Aorta (tissue), 5 donors: ENCODE data around the gene MACROD2. TPM values are rescaled to one million over a fixed set of nuclear protein-coding genes. Genes with fewer than 3 reads are reported as not detected.

Source experiments
- ATAC-seq: fragments of 200-7000 bp; cut with Tn5 transposase; one replicate; pipeline ENCODE4 v1.9.1; 2022; ENCODE audit warnings: moderate library complexity; ENCODE audit not compliant: low FRiP score
- DNase-seq, 2 donors: peaks; one replicate each; pipeline ENCODE4 v3.0.0-alpha.2; 2020
- H3K27ac ChIP-seq, 2 donors: one replicate each; pipeline ENCODE4 v1.5.1; 2013; ENCODE audit warnings: low read length in 2 of 2, mild to moderate bottlenecking in 2 of 2, moderate library complexity in 2 of 2, control low read depth in 1 of 2, inconsistent platforms in 1 of 2, low read depth in 1 of 2
- H3K27me3 ChIP-seq, 2 donors: one replicate each; pipeline ENCODE4 v1.6.1; 2013; ENCODE audit warnings: control low read depth in 1 of 2, low read length in 1 of 2, mild to moderate bottlenecking in 1 of 2, moderate library complexity in 1 of 2; ENCODE audit not compliant: insufficient read depth in 2 of 2, control insufficient read depth in 1 of 2
- H3K36me3 ChIP-seq, 2 donors: one replicate each; pipeline ENCODE4 v1.6.1; 2013; ENCODE audit warnings: control low read depth in 1 of 2, low read length in 1 of 2, mild to moderate bottlenecking in 1 of 2; ENCODE audit not compliant: insufficient read depth in 2 of 2, control insufficient read depth in 1 of 2
- H3K4me1 ChIP-seq, 2 donors: one replicate each; pipeline ENCODE4 v1.6.1; 2013; ENCODE audit warnings: low read length in 2 of 2, control low read depth in 1 of 2, mild to moderate bottlenecking in 1 of 2, moderate library complexity in 1 of 2; ENCODE audit not compliant: insufficient read depth in 2 of 2, control insufficient read depth in 1 of 2
- H3K4me3 ChIP-seq, 2 donors: one replicate each; pipeline ENCODE4 v1.5.1; 2013; ENCODE audit warnings: low read length in 2 of 2, control low read depth in 1 of 2, mild to moderate bottlenecking in 1 of 2
- H3K9me3 ChIP-seq: one replicate; pipeline ENCODE4 v1.6.1; 2013; ENCODE audit warnings: mild to moderate bottlenecking, low read length; ENCODE audit not compliant: control insufficient read depth
- WGBS, 2 donors: extraction: QIAGEN DNeasy Blood & Tissue Kit; methylation state at CpG; one replicate each; pipeline ENCODE4 v1.1.7; 2013; 5-methylcytosine and 5-hydroxymethylcytosine counted together
- intact Hi-C, 2 donors: fragments of 100-400 bp; cut with DNase I; formaldehyde crosslinking; loops; one replicate each; pipeline versions ENCODE4 v1.14.2 to v1.15.0; 2022
- polyA plus RNA-seq, 2 donors: library from polyadenylated mRNA; stranded (reverse); fragments of 200-250 nt; gene quantifications; one replicate each; pipeline ENCODE4 v1.2.3, GENCODE V29; 2013
- total RNA-seq, 2 donors: library from RNA; stranded (reverse); fragmentation: NEBNext Ultra II Directional; extraction: Animal tissue kit (Norgen Biotek cat#: 25700); gene quantifications; one replicate each; pipeline ENCODE4 v1.2.1, GENCODE V29; 2021
- donor health status: healthy with polysubstance abuse.
- donor health status: Bipolar disorder and iron deficiency.
- donor health status: DM: no; HTN: no; CAD: no.
- donor health status: DM: no; HTN: no; CAD: no.
- donor health status: DM: yes; HTN: yes; CAD: no.

Gene MACROD2
- total and polyA plus RNA-seq, 4 donors: 0.90 to 11.2 (median 4.8) TPM

DNA sequence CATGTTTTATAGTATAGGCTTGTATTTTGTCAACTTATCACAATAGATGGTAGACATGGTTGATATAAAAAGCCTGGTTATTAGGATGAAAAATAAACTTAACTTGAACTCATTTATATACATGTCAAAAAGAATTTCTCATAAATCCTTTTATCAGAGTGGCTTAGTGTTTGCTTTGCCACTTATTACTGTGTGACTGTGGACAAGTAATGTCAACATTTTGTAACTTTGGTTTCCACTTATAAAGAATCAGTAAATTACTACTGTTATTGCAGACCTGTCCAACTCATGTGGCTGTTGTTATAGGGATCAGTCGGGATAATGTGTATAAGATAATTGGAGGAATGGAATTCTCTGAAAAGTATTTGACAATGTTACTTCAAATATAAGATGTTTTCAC, 1236.9 kb downstream of the MACROD2 start:
- no peaks in the 10 kb centered on the region for H3K27me3 ChIP-seq
- H3K4me1 ChIP-seq: no peaks in the 10 kb centered on the region
- DNase-seq: no peak
- H3K27ac ChIP-seq: no peak overlapping the region
- WGBS, 2 donors: 17 to 33% methylated on average over 1 of the region's 1 CpG
- no peak overlapping the region for H3K4me3 ChIP-seq
- intact Hi-C loops: no loop called here
- ATAC-seq: no peak
- no peaks in the 10 kb centered on the region for H3K36me3 ChIP-seq
- H3K9me3 ChIP-seq: no peaks in the 10 kb centered on the region

DNA sequence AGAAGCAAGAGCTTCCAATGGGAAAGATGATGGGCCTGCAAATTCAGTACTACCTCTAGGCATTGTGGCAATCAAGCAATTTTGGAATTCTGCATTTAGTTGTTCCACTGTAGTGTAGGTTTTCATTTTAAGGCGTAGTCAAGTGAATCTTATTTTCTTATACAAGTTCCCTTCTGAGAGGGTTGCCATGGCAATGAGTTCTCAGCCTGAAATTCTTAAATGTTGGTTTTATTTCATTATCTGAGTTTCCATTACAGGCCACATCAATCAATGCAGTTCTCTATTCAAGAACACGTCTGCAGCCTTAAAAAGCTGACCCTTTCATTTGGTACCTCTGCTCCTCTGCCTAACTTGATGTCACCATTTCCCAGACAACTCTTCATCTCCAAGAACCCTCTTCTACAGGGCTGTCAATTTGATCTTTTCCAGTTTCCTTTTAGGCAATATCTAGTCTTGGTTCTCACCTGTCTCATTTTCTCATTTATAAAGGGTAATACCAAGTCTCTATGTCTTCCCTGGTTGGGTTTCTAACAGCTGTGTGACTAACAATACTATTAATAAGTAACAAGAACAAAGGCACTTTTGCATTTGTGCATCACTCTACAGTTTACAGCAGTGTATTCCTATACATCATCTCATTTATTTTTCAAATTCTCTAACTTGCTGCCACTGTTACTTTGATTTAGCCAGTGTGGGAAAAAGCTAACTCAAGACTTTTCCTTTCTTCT, 1240.3 kb downstream of the MACROD2 start:
- Histone ChIP-seq H3K27me3 (no peaks in the 10 kb centered on the region), H3K27ac (no peak overlapping the region), H3K4me3 (no peak overlapping the region), H3K4me1 (no peaks in the 10 kb centered on the region), H3K9me3 (no peaks in the 10 kb centered on the region), H3K36me3 (no peaks in the 10 kb centered on the region)
- DNase-seq (no peak), ATAC-seq (no peak)
- WGBS, 2 donors: 53 to 62% methylated on average over 2 of the region's 2 CpGs
- intact Hi-C loops: no loop called here

DNA sequence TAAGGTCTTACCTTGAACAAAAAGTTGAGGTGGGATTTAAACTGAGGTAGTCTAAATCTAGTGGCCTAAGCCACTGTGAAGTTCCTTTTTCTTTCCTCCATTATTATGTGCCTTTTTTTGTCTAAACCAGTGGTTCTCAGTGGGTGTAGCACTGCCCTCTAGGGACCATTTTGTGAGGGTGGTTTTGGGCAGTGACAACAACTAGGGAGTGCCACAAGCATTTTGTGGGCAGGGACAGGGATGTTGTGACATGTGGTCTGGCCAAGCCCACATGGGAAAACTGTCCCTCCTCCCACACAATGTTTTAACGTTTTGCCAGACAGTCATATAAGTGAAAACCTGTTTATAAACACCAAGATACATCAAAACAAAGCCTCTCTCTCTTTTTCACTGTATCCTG, 1241.5 kb downstream of the MACROD2 start:
- 48 to 68% methylated on average over 1 of the region's 1 CpG for WGBS, 2 donors
- Histone ChIP-seq H3K4me1 (no peaks in the 10 kb centered on the region), H3K4me3 (no peak overlapping the region), H3K27ac (no peak overlapping the region), H3K27me3 (no peaks in the 10 kb centered on the region), H3K9me3 (no peaks in the 10 kb centered on the region), H3K36me3 (no peaks in the 10 kb centered on the region)
- DNase-seq (no peak), ATAC-seq (no peak)
- intact Hi-C loops: no loop called here

DNA sequence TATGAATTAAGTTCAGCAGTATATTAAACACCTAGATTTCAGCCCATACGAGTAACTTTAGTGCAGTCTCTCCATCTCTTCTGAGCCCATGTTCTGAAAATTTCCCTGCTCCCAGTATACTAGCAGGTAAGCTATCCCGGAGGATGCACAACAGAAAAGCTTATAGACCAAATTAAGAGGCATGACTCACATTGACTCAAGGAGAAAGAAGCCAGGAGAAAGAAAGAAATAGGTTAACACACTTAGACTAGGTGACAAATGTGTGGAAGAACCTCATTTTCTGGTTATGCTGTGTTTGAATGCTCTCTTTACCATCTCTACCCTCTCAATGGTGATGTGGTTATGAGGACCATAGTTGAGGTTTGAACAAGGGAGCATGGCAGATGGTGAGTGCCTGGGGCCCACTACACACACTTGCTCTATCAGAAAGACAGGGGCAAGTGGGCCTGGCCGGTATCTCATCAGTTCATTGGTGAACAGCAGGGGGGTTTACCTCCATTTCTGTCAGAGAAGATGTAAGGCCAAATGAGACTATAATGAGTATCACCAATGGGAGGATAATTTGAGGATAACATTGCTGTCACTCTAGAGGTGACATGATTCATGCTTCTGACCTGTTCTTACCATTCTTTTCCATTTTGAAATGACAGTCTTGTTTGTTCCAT, 1244.4 kb downstream of the MACROD2 start:
- 94 to 97% methylated on average over 3 of the region's 3 CpGs for WGBS, 2 donors

DNA sequence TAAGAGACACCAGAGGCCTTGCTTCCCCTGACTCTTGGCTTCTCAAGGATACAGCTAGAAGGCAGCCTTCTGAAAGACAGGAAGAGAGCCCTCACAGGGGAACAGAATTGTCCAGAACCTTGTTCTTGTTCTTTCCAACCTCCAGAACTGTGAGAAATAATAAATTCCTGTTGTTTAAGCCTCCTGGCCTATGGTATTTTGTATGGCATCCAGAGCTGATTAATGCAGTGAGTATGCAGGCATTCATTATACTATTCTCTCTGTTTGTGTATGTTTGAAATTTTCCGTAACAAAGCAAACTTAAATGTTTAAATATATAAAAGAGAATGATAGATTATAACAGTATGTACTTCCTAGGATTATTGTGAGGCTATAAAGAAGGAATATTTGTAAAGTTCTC, 1245.5 kb downstream of the MACROD2 start:
- intact Hi-C loops: no loop called here

More for the DNA sequence above, 1244.4 kb downstream of the MACROD2 start:
- intact Hi-C loops: no loop called here
- H3K36me3 ChIP-seq: no peaks in the 10 kb centered on the region
- no peak overlapping the region for H3K4me3 ChIP-seq
- no peaks in the 10 kb centered on the region for H3K27me3 ChIP-seq
- H3K4me1 ChIP-seq: no peaks in the 10 kb centered on the region
- ATAC-seq (no peak), DNase-seq (no peak)
- no peaks in the 10 kb centered on the region for H3K9me3 ChIP-seq
- H3K27ac ChIP-seq: no peak overlapping the region

DNA sequence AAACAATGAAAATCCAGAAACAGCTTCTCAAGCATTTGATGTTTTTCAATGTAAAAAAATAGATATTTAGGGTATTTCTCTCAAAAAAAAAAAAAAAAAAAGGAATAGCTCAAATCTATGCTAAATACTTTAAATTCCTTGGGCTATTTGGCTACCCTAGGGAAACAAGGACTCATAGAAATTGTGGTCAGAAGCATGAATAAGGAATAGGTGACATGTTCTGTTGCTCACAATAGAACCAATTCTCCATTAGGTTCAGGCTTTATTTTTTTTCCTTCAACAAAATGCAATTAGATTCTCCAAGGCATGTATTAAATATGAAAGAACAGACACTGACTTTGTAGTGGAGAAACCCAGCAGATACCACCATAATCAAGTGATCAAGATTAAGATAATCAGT, 1246.4 kb downstream of the MACROD2 start:
- DNase-seq (no peak), ATAC-seq (no peak)
- Histone ChIP-seq H3K36me3 (no peaks in the 10 kb centered on the region), H3K27ac (no peak overlapping the region), H3K4me1 (no peaks in the 10 kb centered on the region), H3K27me3 (no peaks in the 10 kb centered on the region), H3K9me3 (no peaks in the 10 kb centered on the region), H3K4me3 (no peak overlapping the region)
- intact Hi-C loops: no loop called here

More for the DNA sequence above, 1245.5 kb downstream of the MACROD2 start:
- DNase-seq: no peak
- 52 to 80% methylated on average over 1 of the region's 1 CpG for WGBS, 2 donors
- no peaks in the 10 kb centered on the region for H3K27me3 ChIP-seq
- H3K36me3 ChIP-seq: no peaks in the 10 kb centered on the region
- H3K9me3 ChIP-seq: no peaks in the 10 kb centered on the region
- no peak for ATAC-seq
- no peaks in the 10 kb centered on the region for H3K4me1 ChIP-seq
- no peak overlapping the region for H3K4me3 ChIP-seq
- H3K27ac ChIP-seq: no peak overlapping the region

DNA sequence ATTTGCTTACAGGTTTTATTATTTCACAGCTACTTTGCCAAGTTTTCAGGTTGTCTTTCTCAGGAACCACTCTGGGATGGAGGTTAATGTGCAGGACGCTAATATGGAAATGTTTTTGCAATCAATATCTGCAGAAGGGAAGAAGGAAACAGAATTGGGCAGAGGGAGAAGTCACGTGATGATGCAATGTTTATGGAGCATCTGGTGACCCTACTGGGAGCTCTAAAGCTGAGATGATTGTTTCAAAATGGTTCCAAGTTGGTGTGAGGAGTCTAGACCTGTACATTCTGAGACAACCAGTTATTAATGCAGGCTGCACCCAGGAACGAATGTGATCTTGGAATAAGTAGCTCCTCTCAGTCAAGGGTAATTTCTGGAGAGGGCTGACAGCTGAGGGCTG, 1247.5 kb downstream of the MACROD2 start:
- H3K27me3 ChIP-seq: no peaks in the 10 kb centered on the region
- DNase-seq (no peak), ATAC-seq (no peak)
- 55 to 57% methylated on average over 3 of the region's 3 CpGs for WGBS, 2 donors
- intact Hi-C loops: no loop called here
- no peak overlapping the region for H3K27ac ChIP-seq
- no peaks in the 10 kb centered on the region for H3K36me3 ChIP-seq
- H3K4me1 ChIP-seq: no peaks in the 10 kb centered on the region
- H3K4me3 ChIP-seq: no peak overlapping the region
- H3K9me3 ChIP-seq: no peaks in the 10 kb centered on the region

DNA sequence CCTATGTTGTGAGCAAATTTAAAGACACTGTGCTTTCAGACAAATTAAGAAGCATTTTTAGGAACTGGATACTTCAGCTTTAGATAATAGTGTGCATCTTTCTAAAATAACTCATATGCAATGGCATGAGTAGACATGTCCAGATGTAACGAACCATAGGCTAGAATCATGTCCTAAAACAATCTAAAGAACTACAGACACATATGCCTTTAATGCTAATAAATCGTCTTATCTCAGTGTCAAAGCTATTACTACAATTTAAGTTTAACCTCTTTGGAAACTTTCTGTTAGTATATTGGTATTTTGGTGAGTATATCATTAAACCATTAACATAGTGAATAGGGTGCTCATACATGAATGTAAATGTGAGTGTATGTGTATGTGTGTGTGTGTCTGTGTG, 1250.6 kb downstream of the MACROD2 start:
- Histone ChIP-seq H3K4me3 (no peak overlapping the region), H3K9me3 (no peaks in the 10 kb centered on the region), H3K36me3 (no peaks in the 10 kb centered on the region), H3K4me1 (no peaks in the 10 kb centered on the region), H3K27me3 (no peaks in the 10 kb centered on the region), H3K27ac (no peak overlapping the region)
- DNase-seq (no peak), ATAC-seq (no peak)
- 58 to 82% methylated on average over 2 of the region's 2 CpGs for WGBS, 2 donors
- intact Hi-C loops: no loop called here
